ENCODE data around the gene PRKCQ. TPM values are rescaled to one million over a fixed set of nuclear protein-coding genes. Genes with fewer than 3 reads are reported as not detected.

PRKCQ gene
- total and polyA plus RNA-seq, 4 donors: 0.13 to 3.3 (median 0.45) TPM

DNA sequence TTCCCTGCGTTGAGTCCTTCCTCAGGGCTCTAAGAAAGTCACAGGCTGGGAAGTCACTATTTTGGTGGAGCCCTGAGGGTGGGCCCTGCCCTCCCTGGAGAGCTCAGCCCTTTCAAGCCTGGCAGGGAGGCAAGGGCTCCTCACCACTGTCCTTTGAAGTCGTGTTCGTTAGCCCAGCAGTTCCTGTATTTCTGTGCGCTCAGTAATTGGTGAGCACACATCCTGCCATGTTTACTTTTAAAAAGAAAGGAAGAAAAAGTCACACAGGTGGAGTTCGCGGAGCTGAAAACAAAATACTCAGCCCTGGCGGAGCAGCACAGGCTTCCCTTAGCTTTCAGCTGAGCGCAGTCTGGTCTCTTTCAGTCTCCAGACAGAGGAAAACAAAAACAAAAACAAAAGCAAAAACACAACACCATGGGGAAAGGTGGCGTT is 37.1 kb downstream of the PRKCQ start (continued):
- TF ChIP-seq NR2F2 (IDR thresholded peaks at IDR 0.05) (no peak), SP1 (IDR thresholded peaks at IDR 0.05) (no peak)
- TF ChIP-seq, protein P1, sequence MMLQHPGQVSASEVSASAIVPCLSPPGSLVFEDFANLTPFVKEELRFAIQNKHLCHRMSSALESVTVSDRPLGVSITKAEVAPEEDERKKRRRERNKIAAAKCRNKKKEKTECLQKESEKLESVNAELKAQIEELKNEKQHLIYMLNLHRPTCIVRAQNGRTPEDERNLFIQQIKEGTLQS (IDR thresholded peaks at IDR 0.05): no peak

DNA sequence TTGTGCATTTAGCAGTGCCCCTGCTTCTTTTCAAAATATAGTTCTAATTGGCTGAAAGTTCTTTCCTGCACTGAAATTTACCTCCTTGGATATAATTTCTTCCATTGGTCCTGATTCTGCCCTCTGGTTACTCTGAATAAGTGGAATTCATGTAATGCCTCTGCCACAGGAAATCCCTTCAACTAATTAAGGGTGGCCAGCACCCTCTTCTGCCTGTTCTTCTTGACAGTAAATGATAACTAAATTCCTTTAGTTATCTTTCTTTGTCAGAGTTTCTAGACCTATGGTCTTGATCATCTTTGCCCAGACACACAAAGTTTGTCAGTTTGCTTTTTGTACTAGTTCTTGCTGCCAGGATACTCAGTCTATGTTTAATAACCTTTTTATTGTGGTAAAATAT is 40.2 kb downstream of the PRKCQ start:
- no peaks in the 10 kb centered on the region for H3K36me3 ChIP-seq (ENCODE audit: control insufficient read depth in 4 of 4, insufficient read depth in 3 of 4, low read depth in 1 of 4, low read length in 3 of 4)
- H3K9me3 ChIP-seq (ENCODE audit: control insufficient read depth in 4 of 4, low read length in 3 of 4): no peaks in the 10 kb centered on the region
- peaks cover 0 to 2% (median 0%) of the 10 kb centered on the region in 4 donors for H3K27me3 ChIP-seq (ENCODE audit: control insufficient read depth in 4 of 4, insufficient read depth in 4 of 4, low read length in 3 of 4)
- no peak overlapping the region for H3K4me3 ChIP-seq (ENCODE audit: low read depth in 1 of 3, low read length in 3 of 3)
- no peaks in the 10 kb centered on the region for H3K4me1 ChIP-seq (ENCODE audit: control insufficient read depth in 4 of 4, insufficient read depth in 4 of 4, low read length in 3 of 4)
- TF ChIP-seq RAD21 (IDR thresholded peaks at IDR 0.05) (no peak), SP1 (IDR thresholded peaks at IDR 0.05) (no peak), HNF4G (IDR thresholded peaks at IDR 0.05) (no peak), YY1 (IDR thresholded peaks at IDR 0.05) (no peak), TAF1 (conservative IDR thresholded peaks at IDR 0.05) (no peak), GABPA (IDR thresholded peaks at IDR 0.05 in 1 of 2, conservative IDR thresholded peaks at IDR 0.05 in 1 of 2) (no peak)
- TF ChIP-seq, protein P2, sequence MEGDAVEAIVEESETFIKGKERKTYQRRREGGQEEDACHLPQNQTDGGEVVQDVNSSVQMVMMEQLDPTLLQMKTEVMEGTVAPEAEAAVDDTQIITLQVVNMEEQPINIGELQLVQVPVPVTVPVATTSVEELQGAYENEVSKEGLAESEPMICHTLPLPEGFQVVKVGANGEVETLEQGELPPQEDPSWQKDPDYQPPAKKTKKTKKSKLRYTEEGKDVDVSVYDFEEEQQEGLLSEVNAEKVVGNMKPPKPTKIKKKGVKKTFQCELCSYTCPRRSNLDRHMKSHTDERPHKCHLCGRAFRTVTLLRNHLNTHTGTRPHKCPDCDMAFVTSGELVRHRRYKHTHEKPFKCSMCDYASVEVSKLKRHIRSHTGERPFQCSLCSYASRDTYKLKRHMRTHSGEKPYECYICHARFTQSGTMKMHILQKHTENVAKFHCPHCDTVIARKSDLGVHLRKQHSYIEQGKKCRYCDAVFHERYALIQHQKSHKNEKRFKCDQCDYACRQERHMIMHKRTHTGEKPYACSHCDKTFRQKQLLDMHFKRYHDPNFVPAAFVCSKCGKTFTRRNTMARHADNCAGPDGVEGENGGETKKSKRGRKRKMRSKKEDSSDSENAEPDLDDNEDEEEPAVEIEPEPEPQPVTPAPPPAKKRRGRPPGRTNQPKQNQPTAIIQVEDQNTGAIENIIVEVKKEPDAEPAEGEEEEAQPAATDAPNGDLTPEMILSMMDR (IDR thresholded peaks at IDR 0.05; ENCODE audit: low read depth, low read length, missing input control): no peak
- TF ChIP-seq, protein P1 (IDR thresholded peaks at IDR 0.05): no peak
- no peak overlapping the region for H3K9ac ChIP-seq (ENCODE audit: low read depth in 1 of 2, low read length in 2 of 2)
- H3K27ac ChIP-seq (ENCODE audit: low read depth in 1 of 2, low read length in 2 of 2): no peak overlapping the region
- DNase-seq (ENCODE audit: low spot score): no peak

DNA sequence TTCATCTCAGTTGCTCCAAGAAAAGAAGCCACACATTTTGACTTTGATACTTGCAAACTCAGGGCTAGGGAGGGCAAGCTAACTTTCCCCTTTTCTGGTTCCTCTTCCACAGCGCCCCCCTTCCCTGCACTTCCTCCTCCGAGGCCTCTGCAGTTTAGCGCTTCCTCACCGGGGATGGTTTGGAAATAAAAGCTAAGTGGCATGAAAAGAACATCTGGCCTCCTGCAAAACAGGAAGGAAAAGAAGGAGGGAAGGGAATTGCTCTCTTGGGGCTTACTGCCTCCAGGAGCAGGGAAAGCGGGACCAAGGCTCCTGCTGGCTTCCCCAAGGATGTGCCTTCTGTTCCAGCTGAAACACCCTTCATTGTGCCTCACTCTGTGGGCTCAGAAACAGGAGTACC is 42.3 kb downstream of the PRKCQ start:
- no peak overlapping the region for H3K9ac ChIP-seq (ENCODE audit: low read depth in 1 of 2, low read length in 2 of 2)
- no peaks in the 10 kb centered on the region for H3K9me3 ChIP-seq (ENCODE audit: control insufficient read depth in 4 of 4, low read length in 3 of 4)
- H3K27ac ChIP-seq (ENCODE audit: low read depth in 1 of 2, low read length in 2 of 2): no peak overlapping the region
- no peaks in the 10 kb centered on the region for H3K36me3 ChIP-seq (ENCODE audit: control insufficient read depth in 4 of 4, insufficient read depth in 3 of 4, low read depth in 1 of 4, low read length in 3 of 4)
- H3K27me3 ChIP-seq (ENCODE audit: control insufficient read depth in 4 of 4, insufficient read depth in 4 of 4, low read length in 3 of 4): peaks cover 0 to 2% (median 0%) of the 10 kb centered on the region in 4 donors
- 64% methylated on average over 5 of the region's 5 CpGs for WGBS
- TF ChIP-seq GABPA (IDR thresholded peaks at IDR 0.05 in 1 of 2, conservative IDR thresholded peaks at IDR 0.05 in 1 of 2) (no peak), RXRA (IDR thresholded peaks at IDR 0.05) (no peak), NR2F2 (IDR thresholded peaks at IDR 0.05) (no peak)
- TF ChIP-seq, protein P2 (IDR thresholded peaks at IDR 0.05; ENCODE audit: low read depth, low read length, missing input control): no peak
- TF ChIP-seq, protein P3, sequence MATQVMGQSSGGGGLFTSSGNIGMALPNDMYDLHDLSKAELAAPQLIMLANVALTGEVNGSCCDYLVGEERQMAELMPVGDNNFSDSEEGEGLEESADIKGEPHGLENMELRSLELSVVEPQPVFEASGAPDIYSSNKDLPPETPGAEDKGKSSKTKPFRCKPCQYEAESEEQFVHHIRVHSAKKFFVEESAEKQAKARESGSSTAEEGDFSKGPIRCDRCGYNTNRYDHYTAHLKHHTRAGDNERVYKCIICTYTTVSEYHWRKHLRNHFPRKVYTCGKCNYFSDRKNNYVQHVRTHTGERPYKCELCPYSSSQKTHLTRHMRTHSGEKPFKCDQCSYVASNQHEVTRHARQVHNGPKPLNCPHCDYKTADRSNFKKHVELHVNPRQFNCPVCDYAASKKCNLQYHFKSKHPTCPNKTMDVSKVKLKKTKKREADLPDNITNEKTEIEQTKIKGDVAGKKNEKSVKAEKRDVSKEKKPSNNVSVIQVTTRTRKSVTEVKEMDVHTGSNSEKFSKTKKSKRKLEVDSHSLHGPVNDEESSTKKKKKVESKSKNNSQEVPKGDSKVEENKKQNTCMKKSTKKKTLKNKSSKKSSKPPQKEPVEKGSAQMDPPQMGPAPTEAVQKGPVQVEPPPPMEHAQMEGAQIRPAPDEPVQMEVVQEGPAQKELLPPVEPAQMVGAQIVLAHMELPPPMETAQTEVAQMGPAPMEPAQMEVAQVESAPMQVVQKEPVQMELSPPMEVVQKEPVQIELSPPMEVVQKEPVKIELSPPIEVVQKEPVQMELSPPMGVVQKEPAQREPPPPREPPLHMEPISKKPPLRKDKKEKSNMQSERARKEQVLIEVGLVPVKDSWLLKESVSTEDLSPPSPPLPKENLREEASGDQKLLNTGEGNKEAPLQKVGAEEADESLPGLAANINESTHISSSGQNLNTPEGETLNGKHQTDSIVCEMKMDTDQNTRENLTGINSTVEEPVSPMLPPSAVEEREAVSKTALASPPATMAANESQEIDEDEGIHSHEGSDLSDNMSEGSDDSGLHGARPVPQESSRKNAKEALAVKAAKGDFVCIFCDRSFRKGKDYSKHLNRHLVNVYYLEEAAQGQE (IDR thresholded peaks at IDR 0.05): no peak
- no peak for DNase-seq (ENCODE audit: low spot score)
- H3K4me1 ChIP-seq (ENCODE audit: control insufficient read depth in 4 of 4, insufficient read depth in 4 of 4, low read length in 3 of 4): no peaks in the 10 kb centered on the region
- no peak overlapping the region for H3K4me3 ChIP-seq (ENCODE audit: low read depth in 1 of 3, low read length in 3 of 3)

All from liver (tissue), 9 donors.